Measurements from ENCODE around the gene FZD7.

Gene FZD7

GRCh38 chr2:202037086-202037485 lies 3.4 kb downstream of the FZD7 start:
- peak; percentile 26 for DNase-seq (ENCODE audit: low spot score)

GRCh38 chr2:202038471-202039277 lies 5.0 kb downstream of the FZD7 start:
- peak; percentile 36 for DNase-seq (ENCODE audit: low spot score)

- no peak for DNase-seq (ENCODE audit: low spot score)
These were observed 5.8 kb downstream of the FZD7 start for GRCh38 chr2:202039278-202040078.

- no peak for DNase-seq (ENCODE audit: low spot score)
These were observed 6.6 kb downstream of the FZD7 start for GRCh38 chr2:202040079-202040844.

GRCh38 chr2:202042444-202042843 lies 8.8 kb downstream of the FZD7 start:
- no peak for DNase-seq (ENCODE audit: low spot score)

GRCh38 chr2:202043475-202043874 lies 9.8 kb downstream of the FZD7 start:
- no peak for DNase-seq (ENCODE audit: low spot score)

GRCh38 chr2:202044777-202045176 lies 11.1 kb downstream of the FZD7 start:
- no peak for DNase-seq (ENCODE audit: low spot score)

GRCh38 chr2:202046572-202046971 lies 12.9 kb downstream of the FZD7 start:
- no peak for DNase-seq (ENCODE audit: low spot score)

GRCh38 chr2:202049092-202049728 lies 15.6 kb downstream of the FZD7 start:
- no peak for DNase-seq (ENCODE audit: low spot score)

GRCh38 chr2:202049840-202050239 lies 16.2 kb downstream of the FZD7 start:
- no peak for DNase-seq (ENCODE audit: low spot score)

- no peak for DNase-seq (ENCODE audit: low spot score)
These were observed 17.0 kb downstream of the FZD7 start for GRCh38 chr2:202050652-202051051.

GRCh38 chr2:202051499-202052161 lies 18.0 kb downstream of the FZD7 start:
- DNase-seq (ENCODE audit: low spot score) = no peak

- no peak for DNase-seq (ENCODE audit: low spot score)
These were observed 18.6 kb downstream of the FZD7 start for GRCh38 chr2:202052235-202052634.

- no peak for DNase-seq (ENCODE audit: low spot score)
These were observed 21.0 kb downstream of the FZD7 start for GRCh38 chr2:202054679-202055078.

GRCh38 chr2:202056611-202057010 lies 23.0 kb downstream of the FZD7 start:
- DNase-seq (ENCODE audit: low spot score) = no peak

- DNase-seq (ENCODE audit: low spot score) = no peak
These were observed 26.6 kb downstream of the FZD7 start for GRCh38 chr2:202060218-202060617.

GRCh38 chr2:202061695-202062094 lies 28.0 kb downstream of the FZD7 start:
- DNase-seq (ENCODE audit: low spot score) = no peak

- peak; percentile 35 for DNase-seq (ENCODE audit: low spot score)
These were observed 30.7 kb downstream of the FZD7 start for GRCh38 chr2:202064171-202064880.

GRCh38 chr2:202064881-202065230 lies 31.2 kb downstream of the FZD7 start:
- no peak for DNase-seq (ENCODE audit: low spot score)

- DNase-seq (ENCODE audit: low spot score) = no peak
These were observed 32.2 kb downstream of the FZD7 start for GRCh38 chr2:202065876-202066275.

GRCh38 chr2:202066875-202067274 lies 33.2 kb downstream of the FZD7 start:
- no peak for DNase-seq (ENCODE audit: low spot score)
